HEK293 (cell line): ENCODE results near the gene S100A11.

Source experiments
- CTCF ChIA-PET: fragments of 350-600 bp; formaldehyde crosslinking; extraction: SDS; loops from one replicate; lab custom pipeline; 2021; ENCODE audit warnings: antibody characterized with exemption; lab: Yijun Ruan, JAX
- POLR2A ChIA-PET: fragments of 300-600 bp; formaldehyde crosslinking; extraction: SDS; loops from one replicate; lab custom pipeline; 2020; ENCODE audit warnings: antibody characterized with exemption, inconsistent platforms; lab: Yijun Ruan, JAX
- H3K27ac ChIP-seq: fragments of 200-500 bp; sonication (Bioruptor generic); 2 replicates; pipeline ENCODE4 v1.5.1; 2014; ENCODE audit warnings: low read depth, low read length, control low read depth, inconsistent platforms; ENCODE audit errors: extremely low read depth
- H3K36me3 ChIP-seq, 2 experiments: fragments of 200-500 bp in 1 of 2; sonication (Bioruptor generic) in 1 of 2; 1 replicate in 1 of 2; 2 replicates in 1 of 2; pipeline ENCODE4 v1.5.1; 2014 to 2017; ENCODE audit warnings: inconsistent platforms in 2 of 2, low read length in 2 of 2; ENCODE audit not compliant: control insufficient read depth in 2 of 2, insufficient read depth in 1 of 2
- H3K4me1 ChIP-seq: fragments of 200-500 bp; sonication (Bioruptor generic); 2 replicates; pipeline ENCODE4 v1.5.1; 2014; ENCODE audit warnings: mild to moderate bottlenecking, low read length, inconsistent platforms; ENCODE audit not compliant: control insufficient read depth, insufficient read depth
- H3K4me3 ChIP-seq: 2 replicates; pipeline ENCODE4 v1.5.1; 2011; ENCODE audit warnings: low read depth, mild to moderate bottlenecking, control low read depth, low read length, moderate library complexity
- H3K9me3 ChIP-seq: fragments of 200-500 bp; sonication (Bioruptor generic); 2 replicates; pipeline ENCODE4 v1.5.1; 2014; ENCODE audit warnings: low read depth, low read length, inconsistent platforms; ENCODE audit not compliant: control insufficient read depth, insufficient read depth
- CTCF ChIP-seq: fragments of 450-650 bp; formaldehyde crosslinking; IDR thresholded peaks from 2 replicates; pipeline ENCODE4 v1.5.1; 2016; ENCODE audit warnings: missing biosample characterization, missing genetic modification characterization
- FEZF1 ChIP-seq: fragments of 450-650 bp; formaldehyde crosslinking; IDR thresholded peaks from 2 replicates; pipeline ENCODE4 v1.5.1; 2016; ENCODE audit warnings: missing biosample characterization, missing genetic modification characterization
- IKZF3 ChIP-seq: fragments of 450-650 bp; IDR thresholded peaks from 2 replicates; pipeline ENCODE4 v1.5.0; 2018; ENCODE audit warnings: missing biosample characterization, mild to moderate bottlenecking, missing genetic modification characterization, moderate library complexity
- KLF10 ChIP-seq: fragments of 450-650 bp; IDR thresholded peaks from 2 replicates; pipeline ENCODE4 v1.5.1; 2018; ENCODE audit warnings: missing biosample characterization, mild to moderate bottlenecking, missing genetic modification characterization
- KLF8 ChIP-seq: fragments of 450-650 bp; formaldehyde crosslinking; IDR thresholded peaks from 2 replicates; pipeline ENCODE4 v1.5.1; 2016; ENCODE audit warnings: missing biosample characterization, missing genetic modification characterization
- KLF9 ChIP-seq: fragments of 450-650 bp; formaldehyde crosslinking; IDR thresholded peaks from 2 replicates; pipeline ENCODE4 v1.5.1; 2016; ENCODE audit warnings: missing biosample characterization, missing genetic modification characterization, low read depth
- PRDM10 ChIP-seq: fragments of 450-650 bp; formaldehyde crosslinking; IDR thresholded peaks from 2 replicates; pipeline ENCODE4 v1.5.1; 2016; ENCODE audit warnings: missing biosample characterization, missing genetic modification characterization
- SP7 ChIP-seq: fragments of 450-650 bp; formaldehyde crosslinking; IDR thresholded peaks from 2 replicates; pipeline ENCODE4 v1.5.1; 2016; ENCODE audit warnings: missing biosample characterization, missing genetic modification characterization
- ZFP69B ChIP-seq: fragments of 450-650 bp; formaldehyde crosslinking; IDR thresholded peaks from 2 replicates; pipeline ENCODE4 v1.5.1; 2016; ENCODE audit warnings: missing biosample characterization, missing genetic modification characterization
- ZNF558 ChIP-seq: fragments of 450-650 bp; formaldehyde crosslinking; IDR thresholded peaks from 2 replicates; pipeline ENCODE4 v1.5.1; 2016; ENCODE audit warnings: missing biosample characterization, missing genetic modification characterization
- ZNF561 ChIP-seq: fragments of 450-650 bp; IDR thresholded peaks from 2 replicates; pipeline ENCODE4 v1.5.1; 2018; ENCODE audit warnings: missing biosample characterization, missing genetic modification characterization, borderline replicate concordance
- ZNF600 ChIP-seq: fragments of 450-650 bp; formaldehyde crosslinking; IDR thresholded peaks from 2 replicates; pipeline ENCODE4 v1.5.1; 2016; ENCODE audit warnings: missing biosample characterization, missing genetic modification characterization
- ZNF654 ChIP-seq: fragments of 450-650 bp; formaldehyde crosslinking; IDR thresholded peaks from 2 replicates; pipeline ENCODE4 v1.5.1; 2016; ENCODE audit warnings: low read depth, missing biosample characterization, missing genetic modification characterization
- ZNF785 ChIP-seq: fragments of 450-650 bp; formaldehyde crosslinking; IDR thresholded peaks from 2 replicates; pipeline ENCODE4 v1.5.1; 2016; ENCODE audit warnings: missing biosample characterization, missing genetic modification characterization
- ZSCAN16 ChIP-seq: fragments of 450-650 bp; formaldehyde crosslinking; IDR thresholded peaks from 2 replicates; pipeline ENCODE4 v1.5.1; 2016; ENCODE audit warnings: missing biosample characterization, missing genetic modification characterization
- ZSCAN30 ChIP-seq: fragments of 450-650 bp; IDR thresholded peaks from 2 replicates; pipeline ENCODE4 v1.5.1; 2018; ENCODE audit warnings: missing biosample characterization, mild to moderate bottlenecking, missing genetic modification characterization, moderate library complexity
- TF ChIP-seq, protein P1 (sequence below): fragments of 450-650 bp; formaldehyde crosslinking; IDR thresholded peaks from 2 replicates; pipeline ENCODE4 v1.5.1; 2016; ENCODE audit warnings: missing biosample characterization, missing genetic modification characterization
- TF ChIP-seq, protein P2 (sequence below): fragments of 450-650 bp; formaldehyde crosslinking; IDR thresholded peaks from 2 replicates; pipeline ENCODE4 v1.5.1; 2016; ENCODE audit warnings: missing biosample characterization, missing genetic modification characterization

Gene S100A11

GRCh38 chr1:152001631-152002584 is 34.9 kb downstream of the S100A11 start:
- Histone ChIP-seq H3K27ac (no peak overlapping the region), H3K4me1 (no peaks in the 10 kb centered on the region), H3K4me3 (no peak overlapping the region), H3K36me3 (no peaks in the 10 kb centered on the region), H3K9me3 (no peaks in the 10 kb centered on the region)
- ChIA-PET CTCF (interaction anchor here (0.5 to 11.2 kb wide), 48 partner anchors 8 to 535 kb away, joined by 3 to 409 read pairs (median 5); partner anchors contain the start of gene S100A10), POLR2A (interaction anchor here (0.9 to 1.4 kb wide), 6 partner anchors 10 to 68 kb away, joined by 3 to 6 read pairs (median 4); partner anchors contain the start of gene S100A11)
- no peak for TF ChIP-seq ZNF600 (tag by site-specific recombination)
- no peak for TF ChIP-seq ZNF785 (tag by site-specific recombination)
- TF ChIP-seq ZNF654: peak; percentile 87
- TF ChIP-seq CTCF (tag by site-specific recombination): peak; percentile 73; the same call in 1 of the 2 replicates
- TF ChIP-seq KLF9 (tag by site-specific recombination): peak; percentile 46; the same call in 1 of the 2 replicates
- TF ChIP-seq FEZF1 (tag by site-specific recombination): 0 out of 2 replicates have a peak, but pooled peaks have one; percentile 31
- no peak for TF ChIP-seq IKZF3
- 0 out of 2 replicates have a peak, but pooled peaks have one; percentile 49 for TF ChIP-seq KLF8
- TF ChIP-seq, protein P1, sequence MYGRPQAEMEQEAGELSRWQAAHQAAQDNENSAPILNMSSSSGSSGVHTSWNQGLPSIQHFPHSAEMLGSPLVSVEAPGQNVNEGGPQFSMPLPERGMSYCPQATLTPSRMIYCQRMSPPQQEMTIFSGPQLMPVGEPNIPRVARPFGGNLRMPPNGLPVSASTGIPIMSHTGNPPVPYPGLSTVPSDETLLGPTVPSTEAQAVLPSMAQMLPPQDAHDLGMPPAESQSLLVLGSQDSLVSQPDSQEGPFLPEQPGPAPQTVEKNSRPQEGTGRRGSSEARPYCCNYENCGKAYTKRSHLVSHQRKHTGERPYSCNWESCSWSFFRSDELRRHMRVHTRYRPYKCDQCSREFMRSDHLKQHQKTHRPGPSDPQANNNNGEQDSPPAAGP: 0 out of 2 replicates have a peak, but pooled peaks have one; percentile 31
- peak; percentile 62; the same call in 1 of the 2 replicates for TF ChIP-seq KLF10 (tag by site-specific recombination)
- TF ChIP-seq, protein P2, sequence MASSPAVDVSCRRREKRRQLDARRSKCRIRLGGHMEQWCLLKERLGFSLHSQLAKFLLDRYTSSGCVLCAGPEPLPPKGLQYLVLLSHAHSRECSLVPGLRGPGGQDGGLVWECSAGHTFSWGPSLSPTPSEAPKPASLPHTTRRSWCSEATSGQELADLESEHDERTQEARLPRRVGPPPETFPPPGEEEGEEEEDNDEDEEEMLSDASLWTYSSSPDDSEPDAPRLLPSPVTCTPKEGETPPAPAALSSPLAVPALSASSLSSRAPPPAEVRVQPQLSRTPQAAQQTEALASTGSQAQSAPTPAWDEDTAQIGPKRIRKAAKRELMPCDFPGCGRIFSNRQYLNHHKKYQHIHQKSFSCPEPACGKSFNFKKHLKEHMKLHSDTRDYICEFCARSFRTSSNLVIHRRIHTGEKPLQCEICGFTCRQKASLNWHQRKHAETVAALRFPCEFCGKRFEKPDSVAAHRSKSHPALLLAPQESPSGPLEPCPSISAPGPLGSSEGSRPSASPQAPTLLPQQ: peak; percentile 80
- TF ChIP-seq ZNF558 (tag by site-specific recombination): no peak
- TF ChIP-seq ZSCAN30 (tag by site-specific recombination): 0 out of 2 replicates have a peak, but pooled peaks have one; percentile 42
- TF ChIP-seq SP7 (tag by site-specific recombination): peak; percentile 25; the same call in 1 of the 2 replicates
- TF ChIP-seq ZNF561: peak; percentile 26; the same call in 1 of the 2 replicates
- peak; percentile 78 for TF ChIP-seq ZFP69B (tag by site-specific recombination)
- peak; percentile 22; the same call in 1 of the 2 replicates for TF ChIP-seq PRDM10 (tag by site-specific recombination)
- TF ChIP-seq ZSCAN16 (tag by site-specific recombination): no peak
